Naive thymus-derived CD8-positive, alpha-beta T cell (primary cell): ENCODE measurements around the gene NELL1. TPM values are rescaled to one million over a fixed set of nuclear protein-coding genes. Genes with fewer than 3 reads are reported as not detected.

ENCODE experiments used
- ATAC-seq, 2 donors: fragments of 150-1000 bp; cut with Tn5 transposase in 1 of 2; sonication (Bioruptor Pico), chemical (Tn5 transposase) in 1 of 2; 1 replicate in 1 of 2; 2 replicates in 1 of 2; pipeline ENCODE4 v1.10.0; 2021; ENCODE audit warnings: mild to moderate bottlenecking in 2 of 2, moderate library complexity in 2 of 2
- POLR2A ChIA-PET: fragments of 350-600 bp; sonication (Branson Sonifier 250); formaldehyde crosslinking; loops from one replicate; lab custom pipeline; 2021; ENCODE audit warnings: antibody characterized with exemption; lab: Charles Lee
- DNase-seq, 10 donors: peaks; one replicate each; pipeline versions ENCODE4 v3.0.0 to v3.0.0-alpha.2; 2020 to 2022
- H3K27ac Mint-ChIP-seq, 10 donors: one replicate each; pipeline ENCODE4 v1.8.0; 2020 to 2022; ENCODE audit warnings: mild to moderate bottlenecking in 10 of 10, mixed read lengths in 10 of 10, moderate library complexity in 4 of 10, inconsistent platforms in 1 of 10
- H3K27me3 Mint-ChIP-seq, 5 donors: one replicate each; pipeline ENCODE4 v1.8.0; 2021 to 2022; ENCODE audit warnings: mixed read lengths in 5 of 5
- H3K36me3 Mint-ChIP-seq, 3 donors: one replicate each; pipeline ENCODE4 v1.8.0; 2020 to 2022; ENCODE audit warnings: mixed read lengths in 3 of 3, mild to moderate bottlenecking in 2 of 3, inconsistent platforms in 1 of 3
- H3K4me1 Mint-ChIP-seq, 4 donors: one replicate each; pipeline ENCODE4 v1.8.0; 2021 to 2022; ENCODE audit warnings: mixed read lengths in 4 of 4
- H3K4me3 Mint-ChIP-seq, 10 donors: one replicate each; pipeline ENCODE4 v1.8.0; 2020 to 2022; ENCODE audit warnings: mild to moderate bottlenecking in 10 of 10, mixed read lengths in 10 of 10, moderate library complexity in 6 of 10, inconsistent platforms in 1 of 10
- H3K9me3 Mint-ChIP-seq, 9 donors: one replicate each; pipeline ENCODE4 v1.8.0; 2020 to 2022; ENCODE audit warnings: mixed read lengths in 9 of 9, mild to moderate bottlenecking in 3 of 9, inconsistent platforms in 1 of 9, moderate library complexity in 1 of 9
- polyA plus RNA-seq, 3 donors: library from polyadenylated mRNA; unstranded; fragments of 300-500 nt; fragmentation: Illumina TruSeq; gene quantifications; one replicate each; pipeline ENCODE4 v1.2.3, GENCODE V29; 2021
- total RNA-seq, 8 experiments: library from RNA in 2 of 8; stranded (reverse) in 2 of 8; gene quantifications; one replicate each; pipeline ENCODE4 v1.2.3 and lab custom pipeline; 2021 to 2026

Gene NELL1
- total and polyA plus RNA-seq, 5 experiments from 2014 or later: not detected

- no peak for DNase-seq
- Mint-ChIP-seq H3K9me3 (peaks cover 0 to 8% (median 3%) of the 10 kb centered on the region in 9 donors), H3K4me3 (peak overlapping the region in 1 of 10 donors; percentile 16), H3K27me3 (no peaks in the 10 kb centered on the region), H3K27ac (no peak overlapping the region), H3K4me1 (no peaks in the 10 kb centered on the region), H3K36me3 (no peaks in the 10 kb centered on the region)
- no peak for ATAC-seq
- POLR2A ChIA-PET: no interaction called here
Measured at GRCh38 chr11:21465920-21466319, 796.5 kb downstream of the NELL1 start.

DNA sequence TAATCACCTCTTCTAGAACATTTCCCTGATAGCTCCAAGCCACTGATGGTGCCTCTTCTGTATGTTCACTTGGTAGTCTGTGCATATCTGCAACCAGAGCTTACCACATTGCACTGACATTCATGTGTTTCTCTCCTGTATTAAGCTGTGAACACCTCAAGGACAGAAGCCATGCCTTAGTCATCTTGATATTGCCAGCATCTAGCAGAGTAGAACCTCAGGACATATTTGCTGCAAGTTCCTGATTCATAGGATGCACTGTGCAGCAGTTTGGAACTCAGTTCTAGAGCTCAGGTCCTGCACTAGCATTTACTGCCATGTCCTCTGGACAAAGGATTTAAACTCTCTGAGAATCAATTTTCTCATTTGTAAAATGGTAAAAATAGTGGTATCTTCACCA is 801.1 kb downstream of the NELL1 start:
- peaks cover 0 to 6% (median 0%) of the 10 kb centered on the region in 9 donors for H3K9me3 Mint-ChIP-seq

GRCh38 chr11:21472261-21472660 is 802.9 kb downstream of the NELL1 start:
- peaks cover 0 to 3% (median 0%) of the 10 kb centered on the region in 5 donors for H3K27me3 Mint-ChIP-seq
- no peak overlapping the region for H3K27ac Mint-ChIP-seq

More for the DNA sequence above, 801.1 kb downstream of the NELL1 start:
- Mint-ChIP-seq H3K36me3 (no peaks in the 10 kb centered on the region), H3K4me1 (no peaks in the 10 kb centered on the region), H3K27me3 (no peaks in the 10 kb centered on the region), H3K4me3 (no peak overlapping the region), H3K27ac (no peak overlapping the region)
- no peak for ATAC-seq
- DNase-seq: no peak
- POLR2A ChIA-PET: no interaction called here

DNA sequence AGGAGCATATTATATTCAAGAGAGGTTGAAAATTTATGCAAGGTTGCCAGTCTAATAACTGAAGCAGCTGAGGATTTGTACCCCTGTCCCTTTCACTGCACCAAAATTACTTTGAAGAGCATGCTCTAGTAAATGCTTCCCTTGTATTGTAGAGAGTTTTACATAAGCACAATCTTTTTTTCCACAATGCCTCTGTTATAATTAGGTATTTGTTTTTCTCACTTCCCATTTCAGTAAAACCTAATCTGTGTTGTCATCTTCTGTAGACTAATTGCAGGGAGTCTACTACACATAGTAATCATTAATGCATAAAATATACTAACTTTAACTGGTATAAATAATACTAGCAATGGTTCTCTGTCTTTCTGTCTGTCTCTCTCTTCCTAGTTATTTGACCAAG is 805.1 kb downstream of the NELL1 start:
- DNase-seq: no peak
- no peak for ATAC-seq
- Mint-ChIP-seq H3K9me3 (peaks cover 0 to 8% (median 0%) of the 10 kb centered on the region in 9 donors), H3K4me3 (no peak overlapping the region), H3K36me3 (no peaks in the 10 kb centered on the region), H3K27ac (no peak overlapping the region), H3K27me3 (peaks cover 0 to 3% (median 0%) of the 10 kb centered on the region in 5 donors), H3K4me1 (no peaks in the 10 kb centered on the region)
- POLR2A ChIA-PET: no interaction called here

More at GRCh38 chr11:21472261-21472660, 802.9 kb downstream of the NELL1 start:
- H3K36me3 Mint-ChIP-seq: no peaks in the 10 kb centered on the region
- no peaks in the 10 kb centered on the region for H3K4me1 Mint-ChIP-seq
- DNase-seq (no peak), ATAC-seq (no peak)
- H3K4me3 Mint-ChIP-seq: no peak overlapping the region
- POLR2A ChIA-PET: no interaction called here
- H3K9me3 Mint-ChIP-seq: peaks cover 0 to 8% (median 1%) of the 10 kb centered on the region in 9 donors

DNA sequence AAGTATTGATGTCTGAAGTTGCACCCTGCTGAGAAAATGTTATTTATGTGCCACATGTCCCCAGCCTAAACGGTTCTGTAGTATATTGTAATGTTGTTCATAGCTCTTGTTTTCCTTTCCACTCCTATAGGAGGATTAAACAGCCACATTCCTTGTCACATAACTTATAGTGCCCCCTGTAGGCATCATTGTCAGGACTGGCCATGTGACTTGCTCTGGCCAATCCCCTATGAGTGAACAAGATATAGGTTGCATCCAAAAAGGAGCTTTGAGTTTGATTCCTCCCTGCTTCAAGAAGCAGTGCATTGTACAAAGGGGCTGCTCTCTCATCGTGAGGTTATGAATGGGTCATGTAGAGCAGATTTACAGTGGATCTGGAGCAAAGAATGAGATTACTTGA is 805.9 kb downstream of the NELL1 start:
- POLR2A ChIA-PET: no interaction called here
- Mint-ChIP-seq H3K9me3 (peaks cover 0 to 8% (median 0%) of the 10 kb centered on the region in 9 donors), H3K4me1 (no peaks in the 10 kb centered on the region), H3K4me3 (no peak overlapping the region), H3K36me3 (no peaks in the 10 kb centered on the region), H3K27me3 (peaks cover 0 to 3% (median 0%) of the 10 kb centered on the region in 5 donors), H3K27ac (no peak overlapping the region)
- ATAC-seq (no peak), DNase-seq (no peak)

DNA sequence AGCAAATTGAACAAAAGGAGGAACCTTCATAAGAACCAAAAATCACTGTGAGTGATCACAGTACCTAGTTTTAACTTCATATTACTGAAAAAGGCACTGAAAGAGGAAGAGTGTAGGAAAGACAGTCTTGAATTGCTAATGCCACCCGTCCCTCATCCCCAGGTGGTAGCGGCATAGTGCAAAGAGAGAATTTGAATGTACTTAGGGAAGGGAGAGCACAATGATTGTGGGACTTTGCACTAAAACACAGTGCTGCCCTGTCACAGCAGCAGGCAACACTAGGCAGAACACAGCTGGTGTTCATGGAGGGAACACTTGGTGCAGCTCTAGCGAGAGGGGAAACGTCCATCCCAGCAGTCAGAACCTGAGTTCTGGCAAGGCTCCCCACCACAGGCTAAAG is 807.2 kb downstream of the NELL1 start:
- Mint-ChIP-seq H3K4me1 (no peaks in the 10 kb centered on the region), H3K4me3 (no peak overlapping the region), H3K36me3 (no peaks in the 10 kb centered on the region), H3K9me3 (peaks cover 0 to 9% (median 0%) of the 10 kb centered on the region in 9 donors), H3K27ac (no peak overlapping the region), H3K27me3 (peaks cover 0 to 3% (median 0%) of the 10 kb centered on the region in 5 donors)
- ATAC-seq (no peak), DNase-seq (no peak)
- POLR2A ChIA-PET: no interaction called here

GRCh38 chr11:21480240-21480639 is 810.9 kb downstream of the NELL1 start:
- H3K27me3 Mint-ChIP-seq: peaks cover 0 to 3% (median 0%) of the 10 kb centered on the region in 5 donors
- no peaks in the 10 kb centered on the region for H3K36me3 Mint-ChIP-seq
- H3K9me3 Mint-ChIP-seq: peaks cover 0 to 9% (median 0%) of the 10 kb centered on the region in 9 donors
- no peak overlapping the region for H3K27ac Mint-ChIP-seq
- POLR2A ChIA-PET: no interaction called here
- DNase-seq: no peak
- H3K4me1 Mint-ChIP-seq: no peaks in the 10 kb centered on the region
- H3K4me3 Mint-ChIP-seq: no peak overlapping the region
- ATAC-seq: no peak

GRCh38 chr11:21481255-21481654 is 811.9 kb downstream of the NELL1 start:
- H3K4me1 Mint-ChIP-seq: no peaks in the 10 kb centered on the region
- POLR2A ChIA-PET: no interaction called here
- H3K36me3 Mint-ChIP-seq: peaks cover 0 to 2% (median 0%) of the 10 kb centered on the region in 3 donors
- peaks cover 0 to 9% (median 4%) of the 10 kb centered on the region in 9 donors for H3K9me3 Mint-ChIP-seq
- H3K27ac Mint-ChIP-seq: no peak overlapping the region
- DNase-seq: no peak
- H3K27me3 Mint-ChIP-seq: peaks cover 0 to 3% (median 0%) of the 10 kb centered on the region in 5 donors
- no peak for ATAC-seq
- H3K4me3 Mint-ChIP-seq: no peak overlapping the region

GRCh38 chr11:21484039-21484438 is 814.7 kb downstream of the NELL1 start:
- Mint-ChIP-seq H3K27ac (no peak overlapping the region), H3K36me3 (peaks cover 0 to 5% (median 0%) of the 10 kb centered on the region in 3 donors), H3K27me3 (no peaks in the 10 kb centered on the region), H3K4me3 (no peak overlapping the region), H3K9me3 (peaks cover 0 to 21% (median 6%) of the 10 kb centered on the region in 9 donors), H3K4me1 (no peaks in the 10 kb centered on the region)
- POLR2A ChIA-PET: no interaction called here
- ATAC-seq: no peak
- DNase-seq: no peak

- Mint-ChIP-seq H3K9me3 (peaks cover 2 to 29% (median 10%) of the 10 kb centered on the region in 9 donors), H3K27me3 (no peaks in the 10 kb centered on the region), H3K36me3 (peaks cover 0 to 5% (median 0%) of the 10 kb centered on the region in 3 donors), H3K4me3 (no peak overlapping the region), H3K4me1 (no peaks in the 10 kb centered on the region), H3K27ac (no peak overlapping the region)
- no peak for ATAC-seq
- POLR2A ChIA-PET: no interaction called here
- DNase-seq: no peak
Measured at GRCh38 chr11:21485006-21485405, 815.6 kb downstream of the NELL1 start.

GRCh38 chr11:21485426-21485825 is 816.0 kb downstream of the NELL1 start:
- ATAC-seq (no peak), DNase-seq (no peak)
- no peaks in the 10 kb centered on the region for H3K4me1 Mint-ChIP-seq
- no peaks in the 10 kb centered on the region for H3K27me3 Mint-ChIP-seq
- H3K4me3 Mint-ChIP-seq: no peak overlapping the region
- POLR2A ChIA-PET: no interaction called here
- H3K36me3 Mint-ChIP-seq: peaks cover 0 to 5% (median 0%) of the 10 kb centered on the region in 3 donors
- peak overlapping the region in 1 of 10 donors; percentile 20 for H3K27ac Mint-ChIP-seq
- H3K9me3 Mint-ChIP-seq: peaks cover 2 to 34% (median 12%) of the 10 kb centered on the region in 9 donors

DNA sequence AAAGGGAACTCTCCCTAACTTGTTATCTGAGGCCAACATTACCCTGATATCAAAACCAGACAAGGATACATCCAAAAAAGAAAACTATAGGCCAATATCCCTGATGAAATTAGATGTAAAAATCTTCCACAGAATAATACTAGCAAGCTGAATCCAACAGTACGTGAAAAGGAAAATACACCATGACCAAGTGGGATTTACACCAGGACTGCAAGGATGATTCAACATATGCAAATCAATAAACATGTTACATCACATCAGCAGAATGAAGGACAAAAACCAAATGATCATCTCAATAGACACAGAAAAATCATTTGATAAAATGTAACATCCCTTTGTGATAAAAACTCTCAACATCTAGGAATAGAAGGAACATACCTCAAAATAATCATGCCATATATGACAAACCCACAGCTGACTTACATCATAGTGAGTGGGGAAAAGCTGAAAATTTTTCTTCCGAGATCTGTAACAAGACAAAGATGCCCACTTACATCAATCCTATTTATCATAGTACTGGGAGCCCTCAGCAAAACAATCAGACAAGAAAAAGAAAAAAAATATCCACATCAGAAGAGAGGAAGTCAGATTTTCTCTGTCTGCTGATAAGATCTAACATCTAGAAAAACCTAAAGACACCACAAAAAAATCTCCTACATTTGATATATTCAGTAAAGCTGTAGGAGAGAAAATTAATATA is 820.2 kb downstream of the NELL1 start:
- Mint-ChIP-seq H3K4me3 (no peak overlapping the region), H3K9me3 (peaks cover 5 to 41% (median 17%) of the 10 kb centered on the region in 9 donors), H3K27ac (no peak overlapping the region), H3K4me1 (no peaks in the 10 kb centered on the region), H3K27me3 (no peaks in the 10 kb centered on the region), H3K36me3 (peaks cover 0 to 5% (median 0%) of the 10 kb centered on the region in 3 donors)
- POLR2A ChIA-PET: no interaction called here
- DNase-seq (no peak), ATAC-seq (no peak)

GRCh38 chr11:21492931-21493330 is 823.5 kb downstream of the NELL1 start:
- H3K36me3 Mint-ChIP-seq: no peaks in the 10 kb centered on the region
- peaks cover 3 to 26% (median 12%) of the 10 kb centered on the region in 9 donors for H3K9me3 Mint-ChIP-seq
- DNase-seq (no peak), ATAC-seq (no peak)
- H3K27me3 Mint-ChIP-seq: no peaks in the 10 kb centered on the region
- H3K4me3 Mint-ChIP-seq: no peak overlapping the region
- no peaks in the 10 kb centered on the region for H3K4me1 Mint-ChIP-seq
- POLR2A ChIA-PET: no interaction called here
- H3K27ac Mint-ChIP-seq: no peak overlapping the region
